NCI-H1694 treated with DMSO at 0.1 percent for 48 hours (cell line): ENCODE results near the gene MSANTD1.

Source experiments
- DNase-seq: peaks from one replicate; lab custom pipeline; 2025; lab: John Stamatoyannopoulos, UW

The MSANTD1 gene

DNA sequence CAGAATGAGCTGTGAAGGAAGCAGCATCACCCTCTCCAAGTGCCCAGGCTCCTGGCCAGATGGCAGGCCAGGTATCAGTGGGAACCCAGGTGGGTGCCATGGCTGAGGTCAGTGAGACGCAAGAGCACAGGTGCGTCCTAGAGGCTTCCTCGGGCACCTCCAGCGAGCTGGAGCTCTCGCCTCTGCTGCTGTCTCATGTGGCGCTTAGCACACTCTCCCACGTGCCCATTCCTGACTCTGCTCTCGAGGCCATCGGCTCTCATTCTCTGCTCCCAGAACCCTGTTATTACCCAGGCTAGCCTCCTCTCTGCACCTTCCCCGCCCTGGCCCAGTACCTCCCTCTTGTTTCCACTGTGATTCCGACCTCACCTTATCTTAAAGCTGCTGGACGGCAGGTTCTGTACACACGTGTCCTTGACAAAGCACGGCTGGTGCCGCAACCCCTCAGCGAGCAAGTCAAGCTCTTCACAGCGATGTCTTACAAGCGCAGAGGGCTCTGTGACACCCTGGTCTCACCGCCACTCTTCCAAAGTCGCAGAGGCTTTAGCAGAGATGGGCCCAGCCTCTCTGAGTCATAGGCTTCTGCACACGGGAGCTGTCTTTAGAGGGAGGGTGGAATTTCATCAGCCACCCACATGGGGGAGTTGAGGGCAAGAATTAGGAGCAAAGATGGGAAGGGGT lies 15.4 kb upstream of the MSANTD1 start:
- DNase-seq: no peak

GRCh38 chr4:3234171-3235029 lies 14.6 kb upstream of the MSANTD1 start:
- no peak for DNase-seq

- no peak for DNase-seq
Observed at GRCh38 chr4:3235030-3235345, 14.0 kb upstream of the MSANTD1 start.

- DNase-seq: no peak
Observed at GRCh38 chr4:3235581-3235980, 13.4 kb upstream of the MSANTD1 start.

GRCh38 chr4:3236326-3236878 lies 12.6 kb upstream of the MSANTD1 start:
- no peak for DNase-seq

DNA sequence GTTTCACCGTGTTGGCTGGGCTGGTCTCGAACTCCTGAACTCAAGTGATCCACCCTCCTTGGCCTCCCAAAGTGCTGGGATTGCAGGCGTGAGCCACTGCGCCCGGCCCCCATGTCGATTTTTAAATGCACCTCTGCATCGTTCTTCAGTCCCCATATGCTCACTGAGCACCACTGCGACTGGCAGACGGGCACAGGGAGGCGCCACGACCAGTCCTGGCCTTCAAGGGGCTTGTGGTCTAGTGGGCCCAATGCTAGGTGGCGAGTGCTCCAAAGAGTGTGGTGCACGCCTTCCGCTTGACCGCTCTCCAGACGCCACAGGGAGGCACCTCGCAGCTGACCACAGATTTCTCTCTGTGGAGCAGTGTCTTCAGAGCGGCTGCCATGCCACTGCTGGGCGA lies 11.7 kb upstream of the MSANTD1 start:
- DNase-seq: no peak

DNA sequence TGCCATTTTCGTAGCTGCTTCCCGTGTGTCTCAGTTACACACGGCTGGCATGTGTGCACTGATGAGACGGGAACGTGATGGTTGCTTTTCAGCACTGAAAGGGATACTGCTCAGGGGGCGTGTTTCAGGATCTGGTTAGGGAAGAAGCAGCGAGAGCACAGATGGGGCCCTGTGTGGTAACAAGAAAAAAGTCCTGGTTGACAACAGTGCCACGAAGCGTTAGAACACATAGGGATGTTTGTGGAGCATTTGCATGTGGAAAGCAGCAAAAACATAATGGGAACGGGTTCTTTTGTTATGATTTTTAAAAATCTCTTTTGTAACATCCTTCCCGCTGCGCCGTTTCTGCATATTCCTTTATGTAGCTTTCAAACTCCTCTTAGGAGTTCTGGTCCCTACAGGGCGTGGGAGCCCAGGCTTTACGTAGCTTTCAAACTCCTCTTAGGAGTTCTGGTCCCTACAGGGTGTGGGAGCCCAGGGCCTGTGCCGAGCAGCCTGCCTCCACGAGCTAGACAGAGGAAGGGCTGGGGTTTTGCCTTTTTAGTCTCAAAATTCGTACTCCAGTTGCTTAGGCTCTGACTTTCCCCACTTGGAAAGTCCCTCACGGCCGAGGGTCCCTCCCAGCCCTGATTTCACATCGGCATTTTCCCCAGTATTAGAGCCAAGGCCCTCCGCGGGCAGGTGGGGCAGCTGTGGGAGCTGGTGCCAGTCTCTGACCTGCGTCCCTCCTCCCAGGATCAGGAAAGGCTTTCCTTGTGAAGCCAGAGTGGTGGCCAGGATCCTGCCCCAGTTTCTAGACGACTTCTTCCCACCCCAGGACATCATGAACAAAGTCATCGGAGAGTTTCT lies 11.0 kb upstream of the MSANTD1 start:
- DNase-seq: no peak

- no peak for DNase-seq
Observed at GRCh38 chr4:3238721-3239120, 10.2 kb upstream of the MSANTD1 start.

DNA sequence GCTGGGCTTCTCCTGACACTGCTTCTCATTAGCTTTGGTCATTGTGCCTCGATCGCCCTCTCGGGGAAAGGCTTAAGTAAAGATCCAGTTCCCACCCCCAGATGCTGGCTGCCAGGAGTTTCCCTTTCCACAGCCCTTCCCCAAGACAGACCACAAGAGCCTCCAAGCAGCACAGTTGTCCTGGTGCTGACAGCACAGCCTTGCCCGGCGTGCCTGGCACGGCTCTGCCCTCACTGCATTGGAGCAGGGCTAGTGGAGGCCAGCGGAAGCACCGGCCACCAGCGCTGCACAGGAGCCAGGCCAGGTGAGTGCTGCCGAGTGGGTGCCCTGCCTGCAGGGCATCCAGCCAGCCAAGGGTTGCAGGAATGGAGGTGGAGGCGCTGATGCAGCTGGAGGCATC lies 9.7 kb upstream of the MSANTD1 start:
- no peak for DNase-seq

GRCh38 chr4:3239998-3240920 lies 8.7 kb upstream of the MSANTD1 start:
- DNase-seq: no peak

DNA sequence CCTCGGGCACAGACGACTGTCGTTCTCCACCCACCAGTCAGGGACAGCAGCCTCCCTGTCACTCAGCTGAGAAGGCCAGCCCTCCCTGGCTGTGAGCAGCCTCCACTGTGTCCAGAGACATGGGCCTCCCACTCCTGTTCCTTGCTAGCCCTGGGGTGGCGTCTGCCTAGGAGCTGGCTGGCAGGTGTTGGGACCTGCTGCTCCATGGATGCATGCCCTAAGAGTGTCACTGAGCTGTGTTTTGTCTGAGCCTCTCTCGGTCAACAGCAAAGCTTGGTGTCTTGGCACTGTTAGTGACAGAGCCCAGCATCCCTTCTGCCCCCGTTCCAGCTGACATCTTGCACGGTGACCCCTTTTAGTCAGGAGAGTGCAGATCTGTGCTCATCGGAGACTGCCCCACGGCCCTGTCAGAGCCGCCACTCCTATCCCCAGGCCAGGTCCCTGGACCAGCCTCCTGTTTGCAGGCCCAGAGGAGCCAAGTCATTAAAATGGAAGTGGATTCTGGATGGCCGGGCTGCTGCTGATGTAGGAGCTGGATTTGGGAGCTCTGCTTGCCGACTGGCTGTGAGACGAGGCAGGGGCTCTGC lies 7.9 kb upstream of the MSANTD1 start:
- DNase-seq: no peak

DNA sequence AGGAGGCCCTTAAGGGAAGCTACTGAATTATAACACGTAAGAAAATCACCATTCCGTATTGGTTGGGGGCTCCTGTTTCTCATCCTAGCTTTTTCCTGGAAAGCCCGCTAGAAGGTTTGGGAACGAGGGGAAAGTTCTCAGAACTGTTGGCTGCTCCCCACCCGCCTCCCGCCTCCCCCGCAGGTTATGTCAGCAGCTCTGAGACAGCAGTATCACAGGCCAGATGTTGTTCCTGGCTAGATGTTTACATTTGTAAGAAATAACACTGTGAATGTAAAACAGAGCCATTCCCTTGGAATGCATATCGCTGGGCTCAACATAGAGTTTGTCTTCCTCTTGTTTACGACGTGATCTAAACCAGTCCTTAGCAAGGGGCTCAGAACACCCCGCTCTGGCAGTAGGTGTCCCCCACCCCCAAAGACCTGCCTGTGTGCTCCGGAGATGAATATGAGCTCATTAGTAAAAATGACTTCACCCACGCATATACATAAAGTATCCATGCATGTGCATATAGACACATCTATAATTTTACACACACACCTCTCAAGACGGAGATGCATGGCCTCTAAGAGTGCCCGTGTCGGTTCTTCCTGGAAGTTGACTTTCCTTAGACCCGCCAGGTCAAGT lies 6.9 kb upstream of the MSANTD1 start:
- no peak for DNase-seq

- DNase-seq: no peak
Observed at GRCh38 chr4:3243136-3243780, 5.7 kb upstream of the MSANTD1 start.

DNA sequence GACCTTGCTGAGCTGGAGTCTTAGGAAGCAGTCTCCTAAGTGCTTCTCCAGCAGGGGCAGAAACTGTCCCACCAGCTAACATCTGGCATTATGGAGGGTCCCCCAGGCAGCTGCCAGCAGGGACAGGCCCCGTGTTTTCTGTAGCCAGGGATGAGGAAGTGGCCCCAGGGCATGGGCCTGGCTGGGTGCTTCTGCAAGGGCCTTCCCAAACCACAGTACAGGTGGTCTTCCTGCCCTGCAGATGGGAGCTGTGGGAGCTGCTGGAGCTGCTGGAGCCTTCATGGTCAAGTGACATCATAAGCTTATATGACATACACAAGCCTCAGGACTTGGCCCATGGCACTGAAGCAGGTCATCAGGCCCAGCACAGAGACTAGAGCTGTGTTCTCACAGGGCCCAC lies 5.0 kb upstream of the MSANTD1 start:
- no peak for DNase-seq

DNA sequence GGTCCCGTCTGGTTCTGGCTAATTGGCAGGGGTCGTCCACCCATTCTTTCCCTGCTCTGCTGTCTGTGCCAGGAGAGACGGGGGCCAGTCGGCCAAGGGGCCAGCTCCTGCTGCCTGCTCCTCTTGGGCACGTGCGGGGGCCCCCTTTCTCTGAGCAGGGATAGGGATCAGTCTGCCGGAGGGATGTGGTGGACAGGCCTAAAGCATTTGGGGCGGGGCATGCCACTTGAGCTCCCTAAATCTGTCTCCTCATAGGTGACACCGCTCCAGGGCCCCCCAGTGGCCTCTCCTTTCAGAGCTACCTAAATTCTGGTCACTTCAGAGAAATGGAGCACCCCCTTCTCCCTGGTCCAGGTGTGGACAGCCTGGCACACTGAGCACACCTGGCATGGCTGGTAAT lies 4.2 kb upstream of the MSANTD1 start:
- DNase-seq: no peak

DNA sequence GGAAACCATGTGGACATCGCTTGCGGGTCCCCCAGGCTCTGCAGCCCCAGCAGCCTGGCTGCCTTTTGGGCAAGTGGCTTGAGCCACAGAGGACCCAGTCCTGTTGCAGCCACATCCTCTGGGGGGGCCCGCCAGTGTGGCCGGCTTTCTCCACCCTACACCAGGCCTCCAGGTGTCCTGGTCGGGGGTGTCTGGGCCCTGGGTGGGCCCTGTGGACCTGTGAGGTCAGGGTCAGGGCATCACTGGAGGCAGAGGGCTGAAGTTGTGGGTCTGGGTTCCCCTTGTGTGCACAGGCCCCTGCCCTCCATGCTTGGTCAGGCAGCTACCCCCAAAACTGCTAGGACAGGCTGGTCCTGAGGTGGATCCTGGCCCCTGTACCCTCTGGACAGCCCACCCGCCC lies 3.3 kb upstream of the MSANTD1 start:
- DNase-seq: no peak

GRCh38 chr4:3246458-3247398 lies 2.2 kb upstream of the MSANTD1 start:
- DNase-seq: peak; percentile 28

- DNase-seq: no peak
Observed at GRCh38 chr4:3247399-3248177, 1.4 kb upstream of the MSANTD1 start.
